Right atrium auricular region (tissue), 2 donors: ENCODE data around the gene LSP1. TPM values are rescaled to one million over a fixed set of nuclear protein-coding genes. Genes with fewer than 3 reads are reported as not detected.
"Not testable (repeated sequence)": the region's sequence is repeated elsewhere in the genome, so short reads cannot be mapped to it uniquely, and the experiment has no call there.

ENCODE experiments used
- DNase-seq: peaks from one replicate; pipeline ENCODE4 v3.0.0-alpha.2; 2019; ENCODE audit warnings: low spot score
- H3K27ac ChIP-seq, 2 donors: fragments of 200-600 bp; sonication (generic); 1 replicate in 1 of 2; 2 replicates in 1 of 2; pipeline ENCODE4 v1.5.1; 2016 to 2019
- H3K27me3 ChIP-seq, 2 donors: fragments of 200-600 bp; sonication (generic); one replicate each; pipeline versions ENCODE4 v1.5.1 to v1.6.0; 2017 to 2019
- H3K36me3 ChIP-seq: fragments of 200-600 bp; sonication (generic); one replicate; pipeline ENCODE4 v1.5.1; 2016
- H3K4me1 ChIP-seq, 2 donors: fragments of 200-600 bp; sonication (generic); one replicate each; pipeline versions ENCODE4 v1.5.1 to v1.6.0; 2017 to 2019
- H3K4me3 ChIP-seq, 2 donors: fragments of 200-600 bp; sonication (generic); 1 replicate in 1 of 2; 2 replicates in 1 of 2; pipeline ENCODE4 v1.5.1; 2017 to 2019; ENCODE audit warnings: mild to moderate bottlenecking in 1 of 2, moderate library complexity in 1 of 2
- H3K9me3 ChIP-seq, 2 donors: fragments of 200-600 bp; sonication (generic); one replicate each; pipeline ENCODE4 v1.5.1; 2019
- microRNA-seq, 2 donors: library from miRNA; unstranded; fragments of <30 nt; microRNA quantifications; one replicate each; pipeline ENCODE4, GENCODE V29; 2016 to 2017; ENCODE audit warnings: borderline number of aligned reads in 2 of 2, borderline replicate concordance in 1 of 2
- total RNA-seq, 2 donors: library from RNA; depleted of rRNA; stranded (reverse); fragments of >200 nt; gene quantifications; one replicate each; pipeline ENCODE4 v1.1.0, GENCODE V29; 2016
- TF ChIP-seq, protein P1 (sequence below), 2 donors: fragments of 200-600 bp; sonication (generic); IDR thresholded peaks; one replicate each; pipeline ENCODE4 v1.5.1; 2019; ENCODE audit warnings: antibody characterized with exemption in 2 of 2

Gene LSP1
- total RNA-seq, 2 donors from 2014 or later: 7.9 to 12.1 TPM

DNA sequence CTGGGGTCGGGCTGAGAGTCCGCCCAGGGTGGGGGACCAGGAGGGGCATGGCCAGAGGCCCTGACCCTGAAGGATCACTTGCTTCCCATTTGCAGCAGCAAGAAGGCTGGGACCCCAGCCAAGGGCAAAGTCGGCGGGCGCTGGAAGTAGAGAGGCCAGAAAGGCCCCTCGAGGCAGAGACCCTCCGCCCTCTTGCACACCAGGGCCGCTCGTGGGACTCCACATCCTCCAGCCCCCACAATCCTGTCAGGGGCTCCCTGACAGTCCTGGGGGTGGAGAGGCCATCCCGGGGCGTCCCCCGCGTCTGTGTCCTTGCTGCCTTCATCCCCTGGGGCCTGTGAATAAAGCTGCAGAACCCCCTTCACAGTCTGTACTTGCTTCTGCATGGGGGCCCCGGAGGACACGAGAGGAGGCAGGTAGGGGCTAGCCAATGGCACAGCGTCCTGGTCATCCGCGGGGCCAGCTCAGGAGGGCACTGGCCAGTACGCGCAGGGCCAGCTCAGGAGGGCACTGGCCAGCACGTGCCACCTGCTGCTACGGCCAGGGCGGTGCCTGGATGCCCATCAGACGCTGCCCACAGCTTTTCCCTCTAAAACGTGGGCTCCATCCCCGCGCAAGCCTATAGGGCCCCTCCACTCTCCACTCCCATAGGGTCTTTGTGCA, 85.6 kb downstream of the LSP1 start:
- no peaks in the 10 kb centered on the region for H3K27me3 ChIP-seq
- peak overlapping the region in 1 of 2 donors; percentile 3 for H3K4me3 ChIP-seq
- peaks cover 0 to 12% of the 10 kb centered on the region in 2 donors for H3K4me1 ChIP-seq
- no peaks in the 10 kb centered on the region for H3K9me3 ChIP-seq
- TF ChIP-seq, protein P1, sequence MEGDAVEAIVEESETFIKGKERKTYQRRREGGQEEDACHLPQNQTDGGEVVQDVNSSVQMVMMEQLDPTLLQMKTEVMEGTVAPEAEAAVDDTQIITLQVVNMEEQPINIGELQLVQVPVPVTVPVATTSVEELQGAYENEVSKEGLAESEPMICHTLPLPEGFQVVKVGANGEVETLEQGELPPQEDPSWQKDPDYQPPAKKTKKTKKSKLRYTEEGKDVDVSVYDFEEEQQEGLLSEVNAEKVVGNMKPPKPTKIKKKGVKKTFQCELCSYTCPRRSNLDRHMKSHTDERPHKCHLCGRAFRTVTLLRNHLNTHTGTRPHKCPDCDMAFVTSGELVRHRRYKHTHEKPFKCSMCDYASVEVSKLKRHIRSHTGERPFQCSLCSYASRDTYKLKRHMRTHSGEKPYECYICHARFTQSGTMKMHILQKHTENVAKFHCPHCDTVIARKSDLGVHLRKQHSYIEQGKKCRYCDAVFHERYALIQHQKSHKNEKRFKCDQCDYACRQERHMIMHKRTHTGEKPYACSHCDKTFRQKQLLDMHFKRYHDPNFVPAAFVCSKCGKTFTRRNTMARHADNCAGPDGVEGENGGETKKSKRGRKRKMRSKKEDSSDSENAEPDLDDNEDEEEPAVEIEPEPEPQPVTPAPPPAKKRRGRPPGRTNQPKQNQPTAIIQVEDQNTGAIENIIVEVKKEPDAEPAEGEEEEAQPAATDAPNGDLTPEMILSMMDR (IDR thresholded peaks at IDR 0.05): no peak
- DNase-seq: no peak
- peak overlapping the region in 1 of 2 donors; percentile 39 for H3K27ac ChIP-seq
- H3K36me3 ChIP-seq: no peaks in the 10 kb centered on the region

DNA sequence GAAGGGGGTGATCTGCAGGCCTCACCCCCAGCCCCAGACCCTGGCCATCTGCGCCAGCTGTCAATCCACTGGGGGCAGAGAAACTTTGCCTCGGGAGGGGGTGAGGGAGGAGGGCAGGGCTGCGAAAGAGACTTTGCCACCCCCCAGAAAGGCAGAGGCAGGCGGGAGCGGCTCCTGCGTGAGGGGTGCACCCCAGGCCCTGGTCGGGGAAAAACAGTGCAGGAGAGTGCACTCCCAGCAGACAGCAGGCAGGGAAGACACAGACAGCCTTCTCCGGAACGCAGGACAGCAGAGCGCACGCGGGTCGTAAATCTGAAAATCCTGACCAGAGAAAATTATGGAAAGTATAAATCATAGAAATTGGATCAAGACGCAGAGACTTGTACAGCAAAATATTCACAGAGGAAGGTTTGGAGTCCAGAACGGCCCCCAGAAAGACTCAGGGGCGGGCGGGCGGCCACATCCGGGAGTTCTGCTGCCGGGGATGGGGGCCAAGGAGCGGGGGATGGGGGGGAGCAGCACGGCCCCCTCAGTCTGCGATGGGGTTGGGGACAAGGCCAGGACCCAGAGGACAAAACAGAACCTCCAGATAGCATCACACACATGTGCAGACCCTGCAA, 86.2 kb downstream of the LSP1 start:
- TF ChIP-seq, protein P1 (IDR thresholded peaks at IDR 0.05): no peak
- peak overlapping the region in 1 of 2 donors; percentile 39 for H3K27ac ChIP-seq
- no peaks in the 10 kb centered on the region for H3K9me3 ChIP-seq
- peaks cover 0 to 12% of the 10 kb centered on the region in 2 donors for H3K4me1 ChIP-seq
- H3K27me3 ChIP-seq: no peaks in the 10 kb centered on the region
- no peaks in the 10 kb centered on the region for H3K36me3 ChIP-seq
- DNase-seq: no peak
- peak overlapping the region in 1 of 2 donors; percentile 3 for H3K4me3 ChIP-seq

DNA sequence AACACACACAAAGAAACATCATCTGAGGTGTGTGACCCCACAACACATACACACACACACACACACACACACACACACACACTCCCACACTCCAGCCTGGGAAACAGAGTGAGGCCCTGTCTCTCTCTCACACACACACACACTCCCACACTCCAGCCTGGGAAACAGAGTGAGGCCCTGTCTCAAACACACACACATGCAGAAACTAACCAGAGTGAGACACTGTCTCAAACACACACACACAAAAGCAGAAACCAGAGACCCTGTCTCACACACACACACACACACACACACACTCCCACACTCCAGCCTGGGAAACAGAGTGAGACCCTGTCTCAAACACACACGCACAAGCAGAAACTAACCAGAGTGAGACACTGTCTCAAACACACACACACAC, 86.9 kb downstream of the LSP1 start:
- H3K9me3 ChIP-seq, DNase-seq, H3K4me3 ChIP-seq, H3K36me3 ChIP-seq, H3K27me3 ChIP-seq, H3K27ac ChIP-seq: not testable (repeated sequence)
- peaks cover 0 to 12% of the 10 kb centered on the region in 2 donors for H3K4me1 ChIP-seq

Small RNAs within 50 kb of the gene (microRNA-seq; reads per million reads assigned to microRNA genes)
- gene MIR4298 (0 reads per million in 2 donors), gene MIR7847 (0 reads per million in 2 donors)

Other genes starting within 250 kb of the LSP1 start
- gene KRTAP5-3, start 244.6 kb upstream of the LSP1 start, total RNA-seq: not detected
- not detected for gene KRTAP5-4, start 230.9 kb upstream of the LSP1 start, total RNA-seq
- not detected for gene KRTAP5-5, start 223.3 kb upstream of the LSP1 start, total RNA-seq
- gene KRTAP5-6, start 155.9 kb upstream of the LSP1 start, total RNA-seq: not detected
- gene IFITM10, start 102.5 kb upstream of the LSP1 start, total RNA-seq: under 1 TPM; 0.37 to 0.47 TPM
- 1,000 to 10,000 TPM in 1 of 2 donors, 100 to 1,000 TPM in 1; 782 to 1,042 TPM for gene CTSD, start 89.2 kb upstream of the LSP1 start, total RNA-seq
- not detected for gene SYT8, start 18.1 kb upstream of the LSP1 start, total RNA-seq
- not detected for gene TNNI2, start 14.1 kb upstream of the LSP1 start, total RNA-seq
- under 1 TPM in 1 of 2 donors, not detected in 1; 0.33 TPM for gene PRR33, start 38.8 kb downstream of the LSP1 start, total RNA-seq
- 10 to 100 TPM; 12.8 to 16.4 TPM for gene TNNT3, start 66.6 kb downstream of the LSP1 start, total RNA-seq
- 100 to 1,000 TPM; 128 to 210 TPM for gene MRPL23, start 94.2 kb downstream of the LSP1 start, total RNA-seq
- 100 to 1,000 TPM; 449 to 551 TPM for gene H19, start 144.8 kb downstream of the LSP1 start, total RNA-seq